ENCODE measurements around the gene ZNF346. TPM values are rescaled to one million over a fixed set of nuclear protein-coding genes. Genes with fewer than 3 reads are reported as not detected.
"Not testable (repeated sequence)": the region's sequence is repeated elsewhere in the genome, so short reads cannot be mapped to it uniquely, and the experiment has no call there.

ZNF346 gene, protein sequence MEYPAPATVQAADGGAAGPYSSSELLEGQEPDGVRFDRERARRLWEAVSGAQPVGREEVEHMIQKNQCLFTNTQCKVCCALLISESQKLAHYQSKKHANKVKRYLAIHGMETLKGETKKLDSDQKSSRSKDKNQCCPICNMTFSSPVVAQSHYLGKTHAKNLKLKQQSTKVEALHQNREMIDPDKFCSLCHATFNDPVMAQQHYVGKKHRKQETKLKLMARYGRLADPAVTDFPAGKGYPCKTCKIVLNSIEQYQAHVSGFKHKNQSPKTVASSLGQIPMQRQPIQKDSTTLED
- 17.9 and 26.7 TPM in 2 replicates for total RNA-seq (ENCODE audit: low replicate concordance)

DNA sequence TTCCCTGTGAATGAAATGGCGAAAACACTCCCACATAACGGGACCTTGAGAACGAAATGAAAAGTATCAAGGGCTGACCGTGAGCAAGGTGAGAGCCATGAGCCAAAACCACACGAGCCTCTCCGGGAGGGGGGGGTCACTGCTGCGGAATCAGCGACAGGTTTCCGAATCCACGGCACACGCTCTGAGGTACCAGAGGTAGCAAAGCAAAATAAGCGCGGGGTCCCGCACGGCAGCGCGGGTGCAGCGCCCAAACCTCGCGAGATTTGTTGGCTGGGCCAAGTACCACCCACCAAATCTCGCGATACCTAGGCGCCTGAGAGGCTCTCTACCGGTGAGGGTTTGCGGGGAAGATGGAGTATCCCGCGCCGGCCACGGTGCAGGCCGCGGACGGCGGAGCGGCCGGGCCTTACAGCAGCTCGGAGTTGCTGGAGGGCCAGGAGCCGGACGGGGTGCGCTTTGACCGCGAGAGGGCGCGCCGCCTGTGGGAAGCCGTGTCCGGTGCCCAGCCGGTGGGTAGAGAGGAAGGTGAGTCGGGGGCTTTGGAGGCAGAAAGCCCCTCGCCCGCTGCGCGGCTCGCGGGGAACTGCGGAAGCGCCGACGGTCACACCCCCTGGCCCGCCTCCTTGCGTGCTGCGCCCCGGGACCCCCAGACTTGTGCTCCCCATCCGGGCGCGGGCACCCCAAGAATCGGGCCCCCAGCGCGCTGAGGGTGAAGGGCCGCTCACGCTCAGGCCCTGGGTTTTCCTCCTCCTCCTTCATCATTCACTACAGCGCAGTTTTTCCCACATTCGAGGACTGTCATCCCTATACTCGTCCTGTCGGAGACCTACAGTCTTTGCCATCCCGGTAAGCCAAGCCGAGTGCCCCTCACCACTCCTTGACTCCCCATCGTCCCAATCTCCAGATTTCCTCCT lies at the start of gene ZNF346:
TSS of gene ZNF346 (plus strand) at position 311 of the 917 bp plus-strand sequence. CDS start at position 354, 43 bp downstream.
- DNase-seq (ENCODE audit: low read depth), result peak; percentile 94
- peak within 1 kb of the TSS; percentile 90 for H3K4me3 ChIP-seq (ENCODE audit: low read depth, low read length)
- TF ChIP-seq, protein P1, sequence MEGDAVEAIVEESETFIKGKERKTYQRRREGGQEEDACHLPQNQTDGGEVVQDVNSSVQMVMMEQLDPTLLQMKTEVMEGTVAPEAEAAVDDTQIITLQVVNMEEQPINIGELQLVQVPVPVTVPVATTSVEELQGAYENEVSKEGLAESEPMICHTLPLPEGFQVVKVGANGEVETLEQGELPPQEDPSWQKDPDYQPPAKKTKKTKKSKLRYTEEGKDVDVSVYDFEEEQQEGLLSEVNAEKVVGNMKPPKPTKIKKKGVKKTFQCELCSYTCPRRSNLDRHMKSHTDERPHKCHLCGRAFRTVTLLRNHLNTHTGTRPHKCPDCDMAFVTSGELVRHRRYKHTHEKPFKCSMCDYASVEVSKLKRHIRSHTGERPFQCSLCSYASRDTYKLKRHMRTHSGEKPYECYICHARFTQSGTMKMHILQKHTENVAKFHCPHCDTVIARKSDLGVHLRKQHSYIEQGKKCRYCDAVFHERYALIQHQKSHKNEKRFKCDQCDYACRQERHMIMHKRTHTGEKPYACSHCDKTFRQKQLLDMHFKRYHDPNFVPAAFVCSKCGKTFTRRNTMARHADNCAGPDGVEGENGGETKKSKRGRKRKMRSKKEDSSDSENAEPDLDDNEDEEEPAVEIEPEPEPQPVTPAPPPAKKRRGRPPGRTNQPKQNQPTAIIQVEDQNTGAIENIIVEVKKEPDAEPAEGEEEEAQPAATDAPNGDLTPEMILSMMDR (IDR thresholded peaks at IDR 0.05; ENCODE audit: insufficient read depth, low read length), result peak; percentile 37

GRCh38 chr5:176979669-176980068 lies 42.8 kb upstream of the ZNF346 start:
- DNase-seq (ENCODE audit: low read depth), result no peak
- TF ChIP-seq, protein P1 (IDR thresholded peaks at IDR 0.05; ENCODE audit: insufficient read depth, low read length), result no peak
- H3K4me3 ChIP-seq (ENCODE audit: low read depth, low read length), result no peak overlapping the region

- no peak overlapping the region for H3K4me3 ChIP-seq (ENCODE audit: low read depth, low read length)
- TF ChIP-seq, protein P1 (IDR thresholded peaks at IDR 0.05; ENCODE audit: insufficient read depth, low read length), result no peak
- DNase-seq (ENCODE audit: low read depth), result no peak
Observed at GRCh38 chr5:176980818-176981217, 41.7 kb upstream of the ZNF346 start.

GRCh38 chr5:176983112-176983511 lies 39.4 kb upstream of the ZNF346 start:
- not testable (repeated sequence) for DNase-seq (ENCODE audit: low read depth); H3K4me3 ChIP-seq (ENCODE audit: low read depth, low read length)

GRCh38 chr5:176983593-176983992 lies 38.9 kb upstream of the ZNF346 start:
- DNase-seq (ENCODE audit: low read depth); H3K4me3 ChIP-seq (ENCODE audit: low read depth, low read length): not testable (repeated sequence)

DNA sequence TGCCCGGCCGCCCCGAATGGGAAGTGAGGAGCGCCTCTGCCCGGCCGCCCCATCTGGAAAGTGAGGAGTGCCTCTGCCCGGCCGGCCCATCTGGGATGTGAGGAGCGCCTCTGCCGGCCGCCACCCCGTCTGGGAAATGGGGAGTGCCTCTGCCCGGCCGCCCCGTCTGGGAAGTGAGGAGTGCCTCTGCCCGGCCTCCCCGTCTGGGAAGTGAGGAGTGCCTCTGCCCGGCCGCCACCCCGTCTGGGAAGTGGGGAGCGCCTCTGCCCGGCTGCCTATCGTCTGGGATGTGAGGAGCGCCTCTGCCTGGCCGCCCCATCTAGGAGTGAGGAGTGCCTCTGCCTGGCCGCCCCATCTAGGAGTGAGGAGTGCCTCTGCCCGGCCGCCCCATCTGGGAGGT lies 38.3 kb upstream of the ZNF346 start:
- not testable (repeated sequence) for DNase-seq (ENCODE audit: low read depth); H3K4me3 ChIP-seq (ENCODE audit: low read depth, low read length)

DNA sequence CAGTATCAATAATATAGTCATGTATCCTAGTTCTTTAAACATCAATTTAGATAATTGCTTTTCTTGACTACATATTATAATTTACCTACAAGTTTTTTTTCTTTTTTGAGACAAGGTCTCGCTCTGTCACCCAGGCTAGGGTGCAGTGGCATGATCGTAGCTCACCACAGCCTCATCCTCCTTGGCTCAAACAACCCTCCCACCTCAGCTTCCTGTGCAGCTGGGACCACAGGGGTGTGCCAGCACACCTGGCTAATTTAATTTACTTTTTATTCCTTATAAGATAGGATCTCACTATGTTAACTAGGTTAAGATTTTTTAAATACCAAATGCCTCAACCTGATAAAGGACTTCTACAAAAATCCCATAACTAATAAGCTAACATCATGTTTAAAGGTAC lies 37.0 kb upstream of the ZNF346 start:
- no peak for DNase-seq (ENCODE audit: low read depth)
- H3K4me3 ChIP-seq (ENCODE audit: low read depth, low read length), result no peak overlapping the region
- TF ChIP-seq, protein P1 (IDR thresholded peaks at IDR 0.05; ENCODE audit: insufficient read depth, low read length), result no peak

GRCh38 chr5:176986280-176986679 lies 36.2 kb upstream of the ZNF346 start:
- no peak overlapping the region for H3K4me3 ChIP-seq (ENCODE audit: low read depth, low read length)
- no peak for DNase-seq (ENCODE audit: low read depth)
- TF ChIP-seq, protein P1 (IDR thresholded peaks at IDR 0.05; ENCODE audit: insufficient read depth, low read length), result no peak

Data from fibroblast of the aortic adventitia (primary cell).